BLaER1 (cell line): Measurements from ENCODE around the gene C1R.
A peak's percentile ranks its signal among the peaks of the same experiment; 100 is the strongest.
"Not testable (repeated sequence)": the region's sequence is repeated elsewhere in the genome, so short reads cannot be mapped to it uniquely, and the experiment has no call there.

Experiments
- H3K27ac ChIP-seq: shearing (Covaris generic); formaldehyde crosslinking; 2 replicates; pipeline ENCODE4 v1.8.1; 2022
- H3K27me3 ChIP-seq: shearing (Covaris generic); formaldehyde crosslinking; 2 replicates; pipeline ENCODE4 v1.8.1; 2022
- H3K36me3 ChIP-seq: shearing (Covaris generic); formaldehyde crosslinking; 2 replicates; pipeline ENCODE4 v1.8.1; 2022
- H3K4me1 ChIP-seq: shearing (Covaris generic); formaldehyde crosslinking; 2 replicates; pipeline ENCODE4 v1.8.1; 2022
- H3K4me2 ChIP-seq: shearing (Covaris generic); formaldehyde crosslinking; 2 replicates; pipeline ENCODE4 v1.8.1; 2022
- H3K4me3 ChIP-seq: shearing (Covaris generic); formaldehyde crosslinking; 2 replicates; pipeline ENCODE4 v1.8.1; 2022
- H3K9ac ChIP-seq: shearing (Covaris generic); formaldehyde crosslinking; 2 replicates; pipeline ENCODE4 v1.8.1; 2022
- H3K9me3 ChIP-seq: shearing (Covaris generic); formaldehyde crosslinking; 2 replicates; pipeline ENCODE4 v1.8.1; 2022
- H4K20me1 ChIP-seq: shearing (Covaris generic); formaldehyde crosslinking; 2 replicates; pipeline ENCODE4 v1.8.1; 2022
- Cebpa-rat ChIP-seq: shearing (Covaris generic); IDR thresholded peaks from 2 replicates; pipeline ENCODE4 v1.8.1; 2022

C1R gene

GRCh38 chr12:7108796-7109571, 16.7 kb upstream of the C1R start, which contains the start of gene C1RL:
Gene C1RL (minus strand): TSS chr12:7109214. CDS start chr12:7109180, 34 bp downstream.
- Histone ChIP-seq H3K4me1 (peaks cover 15% of the 10 kb centered on the region), H3K27me3 (no peaks in the 10 kb centered on the region), H3K4me3 (peak within 1 kb of the TSS; percentile 68), H3K36me3 (peaks cover 13% of the 10 kb centered on the region), H3K4me2 (peak within 1 kb of the TSS; percentile 85), H3K9ac (peak within 1 kb of the TSS; percentile 80), H3K9me3 (peaks cover 24% of the 10 kb centered on the region), H3K27ac (peak within 1 kb of the TSS; percentile 80), H4K20me1 (no peaks in the 10 kb centered on the region)
- TF ChIP-seq Cebpa-rat: peak; percentile 84

GRCh38 chr12:7108003-7108795, 16.0 kb upstream of the C1R start:
- Histone ChIP-seq H3K27me3 (no peaks in the 10 kb centered on the region), H3K4me1 (peaks cover 15% of the 10 kb centered on the region), H3K9me3 (peaks cover 24% of the 10 kb centered on the region), H3K36me3 (peaks cover 15% of the 10 kb centered on the region), H4K20me1 (no peaks in the 10 kb centered on the region), H3K9ac (peak overlapping the region; percentile 80), H3K27ac (peak overlapping the region; percentile 79), H3K4me2 (peak overlapping the region; percentile 85), H3K4me3 (peak overlapping the region; percentile 68)
- TF ChIP-seq Cebpa-rat: no peak

GRCh38 chr12:7107636-7108002, 15.4 kb upstream of the C1R start:
- Histone ChIP-seq H3K9ac (no peak overlapping the region; the same call in 1 of the 2 replicates), H3K27ac (peak overlapping the region; percentile 79; the same call in 1 of the 2 replicates)

GRCh38 chr12:7107181-7107580, 14.9 kb upstream of the C1R start:
- H3K27me3 ChIP-seq, H3K9ac ChIP-seq, H3K4me2 ChIP-seq, H3K4me3 ChIP-seq, H4K20me1 ChIP-seq, H3K27ac ChIP-seq: not testable (repeated sequence)
- Histone ChIP-seq H3K36me3 (peaks cover 15% of the 10 kb centered on the region), H3K4me1 (peaks cover 15% of the 10 kb centered on the region), H3K9me3 (peaks cover 24% of the 10 kb centered on the region)

More at GRCh38 chr12:7107636-7108002, 15.4 kb upstream of the C1R start:
- peak overlapping the region; percentile 68 for H3K4me3 ChIP-seq
- peaks cover 15% of the 10 kb centered on the region for H3K36me3 ChIP-seq
- H3K9me3 ChIP-seq: peaks cover 24% of the 10 kb centered on the region
- peaks cover 15% of the 10 kb centered on the region for H3K4me1 ChIP-seq
- no peaks in the 10 kb centered on the region for H3K27me3 ChIP-seq
- no peak for TF ChIP-seq Cebpa-rat
- no peaks in the 10 kb centered on the region for H4K20me1 ChIP-seq
- H3K4me2 ChIP-seq: peak overlapping the region; percentile 85

- Histone ChIP-seq H3K4me1 (peaks cover 15% of the 10 kb centered on the region), H3K9ac (no peak overlapping the region), H3K27ac (no peak overlapping the region), H3K27me3 (no peaks in the 10 kb centered on the region), H3K36me3 (peaks cover 23% of the 10 kb centered on the region), H3K4me3 (no peak overlapping the region), H4K20me1 (no peaks in the 10 kb centered on the region), H3K9me3 (peaks cover 24% of the 10 kb centered on the region), H3K4me2 (no peak overlapping the region)
- no peak for TF ChIP-seq Cebpa-rat
Observed at GRCh38 chr12:7106082-7106481, 13.8 kb upstream of the C1R start.

GRCh38 chr12:7103837-7104584, 11.8 kb upstream of the C1R start:
- Histone ChIP-seq H3K9me3 (peaks cover 24% of the 10 kb centered on the region), H3K27ac (no peak overlapping the region), H3K4me3 (no peak overlapping the region), H3K4me2 (no peak overlapping the region), H3K4me1 (peaks cover 10% of the 10 kb centered on the region), H3K36me3 (peaks cover 29% of the 10 kb centered on the region), H3K9ac (no peak overlapping the region), H4K20me1 (no peaks in the 10 kb centered on the region), H3K27me3 (no peaks in the 10 kb centered on the region)
- no peak for TF ChIP-seq Cebpa-rat

- peaks cover 24% of the 10 kb centered on the region for H3K9me3 ChIP-seq
- no peak overlapping the region for H3K27ac ChIP-seq
- no peak for TF ChIP-seq Cebpa-rat
- H3K4me2 ChIP-seq: no peak overlapping the region
- no peaks in the 10 kb centered on the region for H4K20me1 ChIP-seq
- H3K36me3 ChIP-seq: peaks cover 29% of the 10 kb centered on the region
- H3K27me3 ChIP-seq: no peaks in the 10 kb centered on the region
- H3K4me3 ChIP-seq: no peak overlapping the region
- H3K9ac ChIP-seq: no peak overlapping the region
- H3K4me1 ChIP-seq: no peaks in the 10 kb centered on the region
Observed at GRCh38 chr12:7102582-7102981, 10.3 kb upstream of the C1R start.

GRCh38 chr12:7101694-7102131, 9.5 kb upstream of the C1R start:
- no peak overlapping the region for H3K4me2 ChIP-seq
- H3K27ac ChIP-seq: no peak overlapping the region
- no peak overlapping the region for H3K4me3 ChIP-seq

GRCh38 chr12:7101047-7101693, 8.9 kb upstream of the C1R start:
- Histone ChIP-seq H3K4me2 (no peak overlapping the region), H3K4me3 (no peak overlapping the region), H3K27ac (no peak overlapping the region), H4K20me1 (no peaks in the 10 kb centered on the region), H3K27me3 (no peaks in the 10 kb centered on the region), H3K36me3 (peaks cover 29% of the 10 kb centered on the region), H3K4me1 (no peaks in the 10 kb centered on the region), H3K9ac (no peak overlapping the region), H3K9me3 (peaks cover 14% of the 10 kb centered on the region)
- no peak for TF ChIP-seq Cebpa-rat

More at GRCh38 chr12:7101694-7102131, 9.5 kb upstream of the C1R start:
- Histone ChIP-seq H3K9ac (no peak overlapping the region), H3K27me3 (no peaks in the 10 kb centered on the region), H3K4me1 (no peaks in the 10 kb centered on the region), H3K9me3 (peaks cover 19% of the 10 kb centered on the region), H4K20me1 (no peaks in the 10 kb centered on the region), H3K36me3 (peaks cover 29% of the 10 kb centered on the region)
- TF ChIP-seq Cebpa-rat: no peak
